Kidney (tissue), 14 donors: ENCODE data around the gene SPATA16. TPM values are rescaled to one million over a fixed set of nuclear protein-coding genes. Genes with fewer than 3 reads are reported as not detected.

ENCODE experiments used
- DNase-seq, 5 donors: peaks; one replicate each; pipeline ENCODE4 v3.0.0-alpha.2; 2013 to 2020
- FAIRE-seq: peaks from 2 replicates; lab custom pipeline; 2012; peaks lifted over from hg19 to GRCh38; lab: Jason Lieb, UNC
- H3K27ac ChIP-seq, 2 donors: one replicate each; pipeline ENCODE4 v1.7.0; 2013; ENCODE audit warnings: low read depth in 2 of 2, low read length in 2 of 2, inconsistent platforms in 1 of 2
- H3K27me3 ChIP-seq: one replicate; pipeline ENCODE4 v1.7.1; 2013; ENCODE audit warnings: low read length, inconsistent platforms; ENCODE audit not compliant: control insufficient read depth, insufficient read depth
- H3K36me3 ChIP-seq, 3 donors: one replicate each; pipeline versions ENCODE4 v1.7.0 to v1.7.1; 2013; ENCODE audit warnings: low read length in 3 of 3, control low read depth in 1 of 3, inconsistent platforms in 1 of 3; ENCODE audit not compliant: insufficient read depth in 3 of 3, control insufficient read depth in 2 of 3
- H3K4me1 ChIP-seq, 3 donors: one replicate each; pipeline versions ENCODE4 v1.7.0 to v1.7.1; 2013; ENCODE audit warnings: low read length in 3 of 3, inconsistent platforms in 1 of 3, low read depth in 1 of 3; ENCODE audit not compliant: control insufficient read depth in 2 of 3, insufficient read depth in 2 of 3
- H3K4me3 ChIP-seq, 3 donors: one replicate each; pipeline versions ENCODE4 v1.7.0 to v1.8.1; 2013; ENCODE audit warnings: low read length in 3 of 3, control low read depth in 1 of 3, inconsistent platforms in 1 of 3
- H3K9ac ChIP-seq, 3 donors: one replicate each; pipeline versions ENCODE4 v1.7.0 to v1.7.1; 2013; ENCODE audit warnings: low read length in 3 of 3, control low read depth in 1 of 3, inconsistent platforms in 1 of 3
- H3K9me3 ChIP-seq, 3 donors: one replicate each; pipeline versions ENCODE4 v1.7.0 to v1.7.1; 2013; ENCODE audit warnings: low read length in 3 of 3, control low read depth in 1 of 3, inconsistent platforms in 1 of 3; ENCODE audit not compliant: control insufficient read depth in 2 of 3, insufficient read depth in 1 of 3
- intact Hi-C: fragments of 100-400 bp; cut with DNase I; formaldehyde crosslinking; loops from one replicate; pipeline ENCODE4 v1.11.1; 2022
- polyA plus RNA-seq: library from polyadenylated mRNA; stranded (reverse); fragments of 350-450 nt; fragmentation: Illumina TruSeq; extraction: RNeasy Lipid Tissue Mini Kit (QIAGEN cat#74804); gene quantifications from one replicate; pipeline ENCODE4 v1.2.3, GENCODE V29; 2014; ENCODE audit warnings: low read depth, low replicate concordance; ENCODE audit not compliant: insufficient read depth
- total RNA-seq: library from RNA; stranded (reverse); fragmentation: NEBNext Ultra II Directional; extraction: Animal tissue kit (Norgen Biotek cat#: 25700); gene quantifications from one replicate; pipeline ENCODE4 v1.2.1, GENCODE V29; 2021
- TF ChIP-seq, protein P1 (sequence below): IDR thresholded peaks from 3 replicates; pipeline ENCODE4 v1.5.1; 2012; ENCODE audit warnings: mild to moderate bottlenecking, moderate library complexity, borderline replicate concordance; ENCODE audit not compliant: insufficient read depth; ENCODE audit errors: extremely low read depth
- donor health status: control.
- donor health status: control.
- donor health status: control.
- donor health status: control.
- donor health status: control.
- donor health status: DM: yes; HTN: yes; CAD: no.
- donor health status: Normal renal cell carcinoma (clear cell type).

SPATA16 gene
- total and polyA plus RNA-seq, 2 donors from 2014 or later = 0.17 TPM; not detected in 1

DNA sequence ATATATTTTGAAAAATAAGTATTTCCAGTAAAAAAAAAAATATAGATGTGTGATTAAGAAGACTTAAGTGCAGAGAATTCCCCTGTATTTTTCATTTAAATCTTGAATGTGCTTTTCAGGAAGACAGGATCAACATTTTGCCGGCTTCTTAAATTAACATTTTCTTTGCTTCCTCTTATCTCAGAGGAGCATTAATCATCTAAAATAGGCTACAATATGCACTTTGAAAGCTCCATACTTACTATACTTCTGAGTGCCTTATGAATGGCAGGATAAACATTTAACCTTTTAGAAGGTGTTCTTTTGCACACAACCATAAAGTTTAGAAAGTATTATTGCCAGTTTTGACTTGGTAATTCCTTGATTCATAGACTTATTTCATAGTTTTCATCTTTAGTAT, 226.2 kb downstream of the SPATA16 start:
- Histone ChIP-seq H3K9ac (no peak overlapping the region), H3K4me3 (no peak overlapping the region), H3K9me3 (no peaks in the 10 kb centered on the region), H3K27ac (no peak overlapping the region), H3K4me1 (no peaks in the 10 kb centered on the region), H3K36me3 (no peaks in the 10 kb centered on the region), H3K27me3 (no peaks in the 10 kb centered on the region)
- TF ChIP-seq, protein P1, sequence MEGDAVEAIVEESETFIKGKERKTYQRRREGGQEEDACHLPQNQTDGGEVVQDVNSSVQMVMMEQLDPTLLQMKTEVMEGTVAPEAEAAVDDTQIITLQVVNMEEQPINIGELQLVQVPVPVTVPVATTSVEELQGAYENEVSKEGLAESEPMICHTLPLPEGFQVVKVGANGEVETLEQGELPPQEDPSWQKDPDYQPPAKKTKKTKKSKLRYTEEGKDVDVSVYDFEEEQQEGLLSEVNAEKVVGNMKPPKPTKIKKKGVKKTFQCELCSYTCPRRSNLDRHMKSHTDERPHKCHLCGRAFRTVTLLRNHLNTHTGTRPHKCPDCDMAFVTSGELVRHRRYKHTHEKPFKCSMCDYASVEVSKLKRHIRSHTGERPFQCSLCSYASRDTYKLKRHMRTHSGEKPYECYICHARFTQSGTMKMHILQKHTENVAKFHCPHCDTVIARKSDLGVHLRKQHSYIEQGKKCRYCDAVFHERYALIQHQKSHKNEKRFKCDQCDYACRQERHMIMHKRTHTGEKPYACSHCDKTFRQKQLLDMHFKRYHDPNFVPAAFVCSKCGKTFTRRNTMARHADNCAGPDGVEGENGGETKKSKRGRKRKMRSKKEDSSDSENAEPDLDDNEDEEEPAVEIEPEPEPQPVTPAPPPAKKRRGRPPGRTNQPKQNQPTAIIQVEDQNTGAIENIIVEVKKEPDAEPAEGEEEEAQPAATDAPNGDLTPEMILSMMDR = no peak
- FAIRE-seq (no peak), DNase-seq (no peak)
- intact Hi-C loops = no loop called here

DNA sequence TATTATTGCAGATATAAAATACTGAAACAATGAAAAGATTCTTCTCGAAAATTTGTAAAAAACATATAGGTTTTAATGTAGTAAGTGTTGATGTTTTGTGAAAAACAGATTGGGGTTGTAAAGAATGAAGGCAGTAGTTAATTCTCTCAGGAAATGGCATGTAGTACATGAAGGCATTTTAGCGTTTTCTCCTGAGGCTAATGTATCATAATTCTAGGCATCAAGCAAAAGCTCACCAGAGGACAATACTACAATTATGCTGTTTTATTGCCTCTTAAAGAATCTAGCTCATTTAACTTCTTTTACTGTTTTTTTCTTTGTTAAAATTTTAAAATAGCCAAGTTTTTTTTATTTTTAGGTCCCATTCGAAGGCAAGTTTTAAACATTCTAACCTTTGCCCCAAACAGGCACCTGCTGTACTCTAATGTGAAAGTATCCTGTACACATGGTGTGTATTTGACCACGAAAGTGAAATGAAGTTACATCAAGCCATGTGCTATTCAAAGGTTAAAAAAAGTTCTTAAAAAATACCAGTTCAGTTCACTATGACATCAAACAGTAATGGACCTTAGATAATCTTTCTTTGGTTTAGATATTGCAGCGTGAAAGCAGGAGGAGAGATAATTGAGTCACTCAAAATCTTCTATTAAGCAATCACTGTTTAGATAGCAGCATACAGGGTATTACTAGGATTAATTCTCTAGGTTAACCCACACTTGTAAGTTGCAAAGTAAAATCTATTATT, 227.0 kb downstream of the SPATA16 start:
- no peak for DNase-seq
- H3K27ac ChIP-seq = no peak overlapping the region
- H3K9me3 ChIP-seq = no peaks in the 10 kb centered on the region
- TF ChIP-seq, protein P1 = no peak
- no peaks in the 10 kb centered on the region for H3K27me3 ChIP-seq
- no peak overlapping the region for H3K4me3 ChIP-seq
- intact Hi-C loops = no loop called here
- no peaks in the 10 kb centered on the region for H3K36me3 ChIP-seq
- FAIRE-seq = no peak
- no peaks in the 10 kb centered on the region for H3K4me1 ChIP-seq
- no peak overlapping the region for H3K9ac ChIP-seq

DNA sequence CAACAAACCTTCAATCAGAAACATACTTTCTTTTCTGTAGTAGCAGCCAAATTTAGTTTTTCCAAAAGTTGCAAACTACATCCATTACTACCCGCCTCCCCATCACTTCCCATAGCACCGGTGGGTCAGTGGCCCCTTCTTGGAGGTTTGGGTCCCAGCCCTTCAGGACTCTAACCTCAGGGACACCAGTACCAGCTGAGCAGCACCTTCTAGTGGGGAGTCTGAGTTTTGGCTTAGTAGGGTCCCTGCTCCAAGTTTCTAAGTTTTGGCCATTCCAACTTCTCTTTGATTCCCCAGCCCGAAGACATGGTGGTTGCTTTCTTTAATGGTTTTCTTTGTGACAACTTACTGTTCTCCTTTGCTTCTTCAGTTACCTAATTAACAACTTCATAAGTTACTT, 229.9 kb downstream of the SPATA16 start:
- Histone ChIP-seq H3K4me3 (no peak overlapping the region), H3K36me3 (no peaks in the 10 kb centered on the region), H3K4me1 (no peaks in the 10 kb centered on the region), H3K27me3 (no peaks in the 10 kb centered on the region), H3K9me3 (no peaks in the 10 kb centered on the region), H3K27ac (no peak overlapping the region), H3K9ac (no peak overlapping the region)
- DNase-seq (no peak), FAIRE-seq (no peak)
- intact Hi-C loops = no loop called here
- TF ChIP-seq, protein P1 = no peak
